Measurements from ENCODE around the gene PTH1R.

PTH1R gene

GRCh38 chr3:46877406-46878125, at the start of gene PTH1R:
Gene PTH1R (plus strand): TSS chr3:46877721. CDS start chr3:46883560, 5,839 bp downstream.
- no peak for DNase-seq

- no peak for DNase-seq
Measured at GRCh38 chr3:46829699-46830208, 47.8 kb upstream of the PTH1R start.

GRCh38 chr3:46830801-46831200, 46.7 kb upstream of the PTH1R start:
- DNase-seq = no peak

GRCh38 chr3:46831316-46831715, 46.2 kb upstream of the PTH1R start:
- no peak for DNase-seq

GRCh38 chr3:46831841-46832240, 45.7 kb upstream of the PTH1R start:
- DNase-seq = no peak

- no peak for DNase-seq
Measured at GRCh38 chr3:46833346-46834300, 43.9 kb upstream of the PTH1R start.

GRCh38 chr3:46835054-46835453, 42.5 kb upstream of the PTH1R start:
- DNase-seq = no peak

- DNase-seq = no peak
Measured at GRCh38 chr3:46835491-46835890, 42.0 kb upstream of the PTH1R start.

- DNase-seq = no peak
Measured at GRCh38 chr3:46838301-46838700, 39.2 kb upstream of the PTH1R start.

GRCh38 chr3:46840491-46840890, 37.0 kb upstream of the PTH1R start:
- no peak for DNase-seq

- no peak for DNase-seq
Measured at GRCh38 chr3:46843508-46843907, 34.0 kb upstream of the PTH1R start.

- no peak for DNase-seq
Measured at GRCh38 chr3:46844397-46844796, 33.1 kb upstream of the PTH1R start.

- DNase-seq = no peak
Measured at GRCh38 chr3:46844881-46845312, 32.6 kb upstream of the PTH1R start.

GRCh38 chr3:46845397-46845859, 32.1 kb upstream of the PTH1R start:
- DNase-seq = no peak

GRCh38 chr3:46845860-46846623, 31.5 kb upstream of the PTH1R start:
- DNase-seq = peak; percentile 47

GRCh38 chr3:46846624-46847542, 30.6 kb upstream of the PTH1R start:
- DNase-seq = no peak

GRCh38 chr3:46847744-46848143, 29.8 kb upstream of the PTH1R start:
- no peak for DNase-seq

GRCh38 chr3:46848271-46849044, 29.1 kb upstream of the PTH1R start:
- DNase-seq = no peak

- no peak for DNase-seq
Measured at GRCh38 chr3:46849045-46849631, 28.4 kb upstream of the PTH1R start.

GRCh38 chr3:46849686-46850467, 27.6 kb upstream of the PTH1R start:
- no peak for DNase-seq

Measured in NCI-H1436 (cell line).